ENCODE data around the gene CD28.
A peak's percentile ranks its signal among the peaks of the same experiment; 100 is the strongest.

CD28 gene

DNA sequence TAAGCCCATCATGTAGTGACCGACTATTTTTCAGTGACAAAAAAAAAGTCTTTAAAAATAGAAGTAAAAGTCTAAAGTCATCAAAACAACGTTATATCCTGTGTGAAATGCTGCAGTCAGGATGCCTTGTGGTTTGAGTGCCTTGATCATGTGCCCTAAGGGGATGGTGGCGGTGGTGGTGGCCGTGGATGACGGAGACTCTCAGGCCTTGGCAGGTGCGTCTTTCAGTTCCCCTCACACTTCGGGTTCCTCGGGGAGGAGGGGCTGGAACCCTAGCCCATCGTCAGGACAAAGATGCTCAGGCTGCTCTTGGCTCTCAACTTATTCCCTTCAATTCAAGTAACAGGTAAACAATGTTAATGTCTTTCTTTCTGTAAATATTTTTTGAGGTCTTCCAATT, at the start of gene CD28:
Gene CD28, plus strand, starts transcription at position 237 of the 400 bp plus-strand sequence. Its CDS starts 58 bp downstream, at position 295.
- DNase-seq = no peak

DNA sequence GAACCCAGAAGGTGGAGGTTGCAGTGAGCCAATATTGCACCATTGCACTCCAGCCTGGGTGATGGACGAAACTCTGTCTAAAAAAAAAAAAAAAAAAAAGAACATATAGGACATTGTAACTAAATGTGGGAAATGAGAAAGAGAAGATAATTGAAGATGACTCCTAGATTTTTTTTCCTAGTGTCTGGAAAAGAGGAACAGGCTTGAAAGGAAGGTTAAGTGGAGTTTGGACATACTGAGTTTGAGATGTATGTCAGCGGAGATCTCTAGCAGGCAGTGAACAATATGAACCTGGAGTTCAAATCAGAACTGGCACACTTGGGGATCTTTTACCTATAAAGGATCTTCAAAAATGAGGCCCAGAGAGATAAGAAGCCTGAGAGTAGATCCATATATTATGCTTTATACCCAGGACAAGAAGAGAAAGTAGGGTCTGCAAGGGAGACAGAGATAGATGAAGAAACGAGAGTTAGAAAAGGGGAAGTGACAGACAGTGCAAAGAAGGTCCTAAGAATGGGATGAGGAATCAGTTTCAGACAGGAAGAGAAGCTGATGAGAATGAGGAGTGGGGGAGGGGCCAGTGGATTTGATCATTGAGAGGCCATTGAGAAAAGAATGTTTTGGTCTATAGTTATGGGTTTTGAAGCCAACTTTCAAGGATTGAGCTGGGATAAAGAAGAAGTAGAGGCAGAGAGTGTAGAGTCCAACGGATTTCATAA, 46.9 kb upstream of the CD28 start:
- peak in 1 of 2 donors; percentile 13 for DNase-seq

DNA sequence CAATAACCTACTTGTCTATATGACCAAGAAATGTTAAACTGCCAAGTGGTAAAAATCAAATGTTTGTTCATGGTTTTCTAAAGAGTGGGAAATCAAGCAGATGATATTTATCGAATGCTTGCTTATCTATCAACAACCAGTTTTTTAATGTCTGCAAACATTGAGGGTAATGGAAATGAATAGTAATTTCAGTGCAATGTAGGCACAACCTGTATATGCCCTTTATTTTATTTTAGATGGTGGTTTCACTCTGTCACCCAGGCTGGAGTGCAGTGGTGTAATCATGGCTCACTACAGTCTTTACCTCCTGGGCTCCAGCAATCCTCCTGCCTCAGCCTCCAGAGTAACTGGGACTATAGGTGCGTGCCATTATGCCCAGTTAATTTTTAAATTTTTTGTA, 46.0 kb upstream of the CD28 start:
- no peak for DNase-seq

DNA sequence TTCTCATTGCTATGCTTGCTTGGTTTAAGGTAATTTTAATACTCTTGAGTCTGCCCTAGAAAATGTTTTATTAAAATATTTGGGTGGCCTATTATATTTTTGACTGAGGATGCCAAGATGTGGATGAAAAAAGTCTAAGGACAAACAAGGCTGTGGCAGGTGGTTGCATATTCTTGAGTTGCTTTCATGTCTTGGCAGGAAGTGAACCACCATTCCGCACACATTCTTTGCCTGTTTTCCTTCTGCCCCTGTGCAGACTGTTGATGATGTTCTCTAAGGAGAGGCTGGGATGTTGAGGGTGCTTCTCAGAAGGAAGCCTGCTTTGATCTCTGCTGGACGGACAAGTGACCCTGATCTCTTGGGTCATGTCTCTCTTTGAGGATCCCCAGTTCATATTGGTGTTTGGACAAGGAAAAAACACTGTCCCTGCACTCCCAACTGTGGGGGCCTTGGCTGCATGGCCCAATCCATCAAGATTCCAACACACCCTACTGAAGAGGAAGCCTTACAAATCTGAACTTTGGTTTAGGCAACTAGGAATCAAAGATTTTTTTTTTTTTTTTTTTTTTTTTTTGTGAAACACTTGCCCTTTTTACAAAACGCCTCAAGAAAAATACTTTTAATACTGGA, 45.0 kb upstream of the CD28 start:
- no peak for DNase-seq

DNA sequence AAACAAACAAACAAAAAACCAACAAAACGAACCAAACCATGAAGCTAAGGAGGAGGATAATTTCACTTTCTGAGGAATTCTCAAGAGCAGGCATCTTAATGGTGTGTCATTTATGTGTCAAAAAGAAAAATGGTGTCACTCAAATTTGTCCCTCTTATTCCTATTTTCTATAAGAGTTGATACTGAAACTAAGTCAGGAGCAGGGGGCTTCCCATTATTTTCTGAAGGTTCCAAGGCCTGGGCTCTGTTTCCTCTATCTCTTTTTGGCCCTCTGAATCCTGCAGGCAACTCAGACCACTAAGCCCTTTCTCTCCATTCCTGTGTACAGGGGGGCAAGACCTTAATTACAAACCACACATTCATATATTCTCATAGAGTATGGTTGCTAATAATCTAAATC, 44.0 kb upstream of the CD28 start:
- DNase-seq = no peak

DNA sequence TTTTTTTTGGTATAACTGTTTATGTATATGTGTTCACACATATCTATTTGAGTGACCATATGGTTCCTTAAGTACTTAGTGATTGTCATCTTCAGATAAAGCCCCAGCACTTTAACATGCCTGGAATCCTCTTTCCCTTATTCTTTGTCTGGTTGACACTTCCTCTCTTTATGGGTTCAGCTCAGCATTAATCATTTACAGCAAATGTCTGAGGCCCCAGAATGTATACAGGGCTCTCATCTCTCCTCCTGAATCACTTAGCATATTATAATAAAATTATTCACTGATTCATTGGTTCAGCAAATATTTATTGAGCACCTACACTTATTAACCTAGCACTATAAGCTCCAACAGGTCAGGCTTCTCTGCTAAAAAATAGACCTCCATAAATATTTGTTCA, 43.5 kb upstream of the CD28 start:
- no peak for DNase-seq

DNA sequence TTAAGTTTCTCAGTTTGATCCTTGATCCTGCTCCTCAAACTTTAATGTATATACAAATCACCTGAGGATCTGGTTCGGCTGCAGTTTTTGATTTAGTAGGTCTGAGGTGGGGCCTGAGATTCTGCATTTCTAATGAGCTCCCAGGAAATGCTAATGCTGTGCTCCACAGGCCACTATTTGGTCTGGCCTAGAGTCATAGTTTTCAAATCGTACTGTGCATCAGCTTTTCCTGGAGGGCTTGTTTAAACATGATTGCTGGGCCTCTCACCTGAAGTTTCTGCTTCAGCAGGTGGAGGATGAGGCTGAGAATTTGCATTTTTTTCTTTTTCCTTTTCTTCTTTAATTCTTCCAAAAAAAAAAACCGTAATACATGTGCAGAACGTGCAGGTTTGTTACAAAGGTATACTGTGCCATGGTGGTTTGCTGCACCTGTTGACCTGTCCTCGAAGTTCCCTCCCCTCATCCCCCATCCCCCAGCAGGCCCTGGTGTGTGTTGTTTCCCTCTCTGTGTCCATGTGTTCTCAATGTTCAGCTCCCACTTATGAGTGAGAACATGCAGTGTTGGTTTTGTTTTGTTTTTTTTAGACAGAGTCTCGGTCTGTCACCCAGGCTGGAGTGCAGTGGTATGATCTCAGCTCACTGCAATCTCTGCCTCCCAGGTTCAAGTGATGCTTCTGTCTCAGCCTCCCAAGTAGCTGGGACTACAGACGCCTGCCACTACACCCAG, 42.2 kb upstream of the CD28 start:
- no peak for DNase-seq

DNA sequence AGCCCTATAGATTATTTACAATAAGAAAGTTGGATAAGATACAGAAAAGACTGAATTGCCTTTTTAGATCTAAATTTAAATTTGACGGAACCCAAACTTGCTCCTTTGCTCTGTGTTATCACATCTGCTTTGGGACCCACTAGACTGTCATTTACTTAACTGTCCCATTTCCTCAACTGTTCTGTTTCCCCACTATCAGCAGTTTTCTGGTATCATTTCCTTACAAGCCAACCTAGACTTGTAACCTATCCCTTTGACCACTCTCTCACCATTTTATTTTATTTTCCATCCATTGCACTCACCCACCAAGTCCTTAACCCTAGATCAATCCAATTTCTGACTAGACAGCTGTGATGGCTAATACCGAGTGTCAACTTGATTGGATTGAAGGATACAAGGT, 38.6 kb upstream of the CD28 start:
- no peak for DNase-seq

DNA sequence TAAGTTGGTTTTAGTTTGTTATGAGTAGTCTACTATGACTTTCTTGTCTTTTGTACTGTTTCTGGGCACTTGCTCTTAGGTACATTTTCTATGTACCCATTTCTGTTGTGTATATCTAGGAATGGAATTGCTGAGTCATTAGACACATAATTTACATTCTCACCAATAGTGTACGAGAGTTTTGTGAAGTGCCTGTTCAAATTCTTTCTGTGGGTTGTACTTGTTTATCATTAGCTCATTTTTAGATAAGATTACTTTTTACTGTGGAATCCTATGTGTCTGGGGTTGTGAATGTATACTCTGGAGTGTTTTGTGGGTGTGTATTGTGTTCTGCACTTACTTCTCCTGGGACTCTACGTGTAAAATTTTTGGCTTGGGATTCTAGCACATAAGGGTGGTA, 36.6 kb upstream of the CD28 start:
- no peak for DNase-seq

DNA sequence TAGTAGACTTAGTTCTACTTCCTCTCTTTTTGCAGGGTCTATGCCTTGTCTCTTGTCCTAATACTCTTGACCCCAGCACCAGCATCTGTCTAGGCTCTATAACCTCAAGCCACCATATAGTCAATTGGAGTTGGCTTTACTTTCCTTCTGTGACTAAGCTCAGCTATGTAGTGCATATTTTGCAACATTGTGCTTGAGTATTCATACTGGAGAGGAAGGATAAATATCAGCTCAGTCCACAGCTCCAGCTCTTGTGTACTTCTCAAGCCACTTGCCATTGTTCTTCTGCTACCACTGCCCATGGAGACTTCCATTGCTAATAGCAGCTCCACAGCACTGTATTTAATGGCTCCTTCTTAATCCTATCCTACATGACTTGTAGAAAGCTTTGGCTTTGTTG, 35.5 kb upstream of the CD28 start:
- DNase-seq = no peak

DNA sequence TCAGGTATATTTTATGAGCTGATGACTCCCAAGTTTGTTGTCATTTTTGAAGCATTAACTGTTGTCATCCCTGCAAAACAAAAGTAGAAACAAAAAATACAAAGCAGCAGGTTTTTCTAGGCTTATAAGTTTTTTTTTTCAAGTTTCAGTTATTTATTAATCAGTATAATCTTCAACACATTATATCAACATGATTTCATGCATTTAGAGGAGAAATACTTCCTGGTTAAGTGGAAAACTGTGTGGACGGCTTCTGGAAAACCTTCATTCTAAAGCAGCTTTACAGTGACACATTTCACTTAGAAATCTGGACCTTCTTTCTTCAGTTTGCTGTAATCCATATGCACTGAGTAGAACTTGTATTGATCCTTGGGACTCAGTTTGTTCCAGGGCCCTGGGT, 34.6 kb upstream of the CD28 start:
- DNase-seq = no peak

DNA sequence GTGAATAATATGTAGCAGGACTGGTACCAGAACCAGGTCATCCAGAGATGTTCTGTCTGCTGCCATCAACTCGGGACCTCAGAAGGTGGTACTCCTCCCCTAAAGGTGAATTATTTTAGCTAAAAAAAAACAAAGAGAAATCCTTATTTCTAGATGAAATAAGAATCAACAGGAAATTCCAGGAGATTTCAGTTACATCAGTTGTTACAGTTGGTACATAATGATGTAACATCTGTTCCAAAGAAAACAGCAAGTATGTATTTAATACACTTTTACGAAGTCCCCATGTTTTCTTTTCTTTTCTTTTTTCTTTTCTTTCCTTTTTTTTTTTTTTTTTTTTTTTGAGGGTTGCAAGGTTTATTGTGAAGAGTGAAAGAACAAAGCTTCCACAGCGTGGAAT, 33.6 kb upstream of the CD28 start:
- no peak for DNase-seq

DNA sequence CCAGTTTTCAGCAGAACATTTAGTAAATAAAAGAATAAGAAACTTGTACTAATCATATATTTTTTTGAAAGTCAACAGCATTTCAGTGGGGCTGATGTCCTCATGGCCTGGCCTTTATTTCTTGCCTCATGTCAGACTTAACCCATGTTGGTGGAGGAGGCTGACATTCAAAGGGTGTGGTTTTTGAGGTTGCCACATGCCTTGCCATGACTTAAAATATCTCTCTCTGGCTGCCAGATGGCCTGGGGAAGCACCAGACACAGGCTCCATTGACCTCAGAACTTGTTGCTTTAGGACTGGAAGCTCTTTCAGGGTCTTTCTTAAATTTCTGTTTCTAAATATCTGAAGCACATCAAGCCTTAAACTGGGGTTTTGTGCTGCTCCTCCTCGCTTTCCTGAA, 32.5 kb upstream of the CD28 start:
- DNase-seq = no peak

DNA sequence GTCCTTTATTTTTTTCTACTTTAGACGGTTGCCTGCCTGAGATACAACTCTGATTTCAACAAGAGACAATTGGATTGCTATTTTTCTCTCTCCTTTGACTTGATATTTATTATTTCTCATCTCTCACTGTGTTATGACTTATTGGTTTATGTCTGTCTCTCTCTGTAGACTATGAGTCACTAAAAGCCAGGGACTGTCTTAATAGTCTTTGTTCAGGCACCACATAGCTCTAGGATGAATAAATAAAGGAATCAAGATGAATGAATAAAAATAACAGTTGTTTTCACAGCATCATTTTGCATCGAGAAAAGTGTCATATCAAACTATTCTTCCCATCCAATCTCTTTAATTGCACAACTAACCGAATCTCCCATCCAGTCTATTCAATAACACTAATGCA, 31.4 kb upstream of the CD28 start:
- DNase-seq = no peak

DNA sequence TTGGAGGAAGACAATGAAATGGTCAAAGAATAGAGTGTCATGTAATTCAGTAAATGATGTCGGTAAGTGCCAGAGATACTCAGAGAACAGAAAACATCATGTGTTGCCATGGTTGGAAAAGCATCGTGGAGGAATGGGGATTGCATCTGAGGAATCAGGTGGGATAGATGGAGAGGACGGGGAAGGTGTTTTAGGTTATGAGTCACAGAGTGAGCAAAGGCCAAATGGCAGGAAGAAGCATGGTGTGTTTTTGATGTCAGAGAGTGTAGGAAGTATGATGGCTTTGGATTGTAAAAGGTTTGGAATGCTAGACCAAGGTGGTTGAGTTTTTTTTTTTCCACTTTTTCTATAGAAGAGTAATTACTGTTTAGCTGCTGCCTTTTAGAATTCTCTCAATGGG, 27.5 kb upstream of the CD28 start:
- no peak for DNase-seq

DNA sequence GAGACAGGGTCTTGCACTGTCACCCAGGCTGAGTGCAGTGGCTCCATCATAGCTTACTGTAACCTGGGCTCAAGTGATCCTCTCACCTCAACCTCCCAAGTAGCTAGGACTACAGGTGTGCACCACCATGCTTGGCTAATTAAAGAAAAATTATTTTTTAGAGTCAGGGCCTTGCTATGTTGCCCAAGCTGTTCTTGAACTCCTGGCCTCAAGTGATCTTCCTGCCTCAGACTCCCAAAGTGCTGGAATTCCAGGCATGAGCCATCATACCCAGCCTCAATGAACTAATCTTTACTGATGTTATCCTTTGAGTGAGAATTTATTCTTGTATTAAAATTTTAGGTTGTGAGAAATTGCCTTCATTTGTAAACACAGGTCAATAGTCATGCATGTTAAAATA, 27.0 kb upstream of the CD28 start:
- DNase-seq = no peak

DNA sequence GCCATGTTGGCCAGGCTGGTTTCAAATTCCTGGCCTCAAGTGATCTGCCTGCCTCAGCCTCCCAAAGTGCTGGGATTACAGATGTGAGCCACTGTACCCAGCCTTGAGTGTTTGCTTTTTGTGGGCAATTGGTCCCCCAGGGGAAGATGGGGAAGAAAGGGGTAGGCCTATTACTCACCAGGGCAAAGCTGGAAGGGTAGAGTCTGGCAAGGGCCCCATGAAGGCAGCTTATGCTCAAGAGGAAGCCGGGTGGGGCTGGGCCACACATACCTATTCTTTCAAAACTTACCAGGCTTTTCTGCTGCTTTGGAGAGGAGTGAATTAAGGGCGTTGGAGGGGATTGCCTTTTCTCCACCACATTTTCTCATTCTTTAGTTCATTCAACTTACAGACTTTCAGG, 24.5 kb upstream of the CD28 start:
- no peak for DNase-seq

DNA sequence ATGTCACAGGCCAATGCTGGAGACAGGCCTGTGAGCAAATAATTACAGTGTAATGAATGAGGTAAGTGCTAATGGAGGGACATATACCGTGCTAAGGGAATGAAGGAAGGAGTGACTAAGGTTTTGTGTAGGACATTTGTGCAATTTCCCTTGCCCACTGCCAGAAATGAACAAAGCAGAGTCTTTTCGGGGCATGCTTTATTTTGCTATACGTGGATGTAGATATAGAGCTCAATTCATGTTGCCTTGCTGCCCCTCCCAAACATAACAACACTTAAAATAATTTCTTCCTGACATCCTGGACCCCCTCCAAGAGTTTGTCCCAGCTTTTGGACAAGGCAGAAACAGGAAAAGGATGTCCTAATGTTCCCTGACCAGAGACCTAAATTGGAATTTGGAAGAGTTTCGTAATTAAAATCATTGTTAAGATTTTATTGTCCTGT, 23.7 kb upstream of the CD28 start:
- no peak for DNase-seq

DNA sequence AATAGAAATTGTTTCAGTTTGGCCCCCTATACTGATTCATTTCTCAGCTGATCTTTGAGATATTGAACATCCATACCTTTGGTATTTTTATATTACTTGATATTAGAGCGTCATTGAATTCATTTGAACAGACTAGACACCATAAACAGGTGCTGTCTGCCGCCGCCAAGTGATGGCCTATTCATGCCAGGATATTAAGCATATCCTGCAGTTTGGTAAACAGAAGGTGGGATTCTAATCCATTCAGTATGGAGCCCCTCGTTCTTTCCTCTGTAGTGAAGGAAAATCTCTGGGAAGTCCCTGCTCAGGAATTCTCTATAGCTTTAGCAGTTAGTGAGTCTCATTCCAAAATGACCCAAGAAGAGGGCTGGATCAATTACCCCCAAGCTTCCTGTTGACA, 23.0 kb upstream of the CD28 start:
- no peak for DNase-seq

DNA sequence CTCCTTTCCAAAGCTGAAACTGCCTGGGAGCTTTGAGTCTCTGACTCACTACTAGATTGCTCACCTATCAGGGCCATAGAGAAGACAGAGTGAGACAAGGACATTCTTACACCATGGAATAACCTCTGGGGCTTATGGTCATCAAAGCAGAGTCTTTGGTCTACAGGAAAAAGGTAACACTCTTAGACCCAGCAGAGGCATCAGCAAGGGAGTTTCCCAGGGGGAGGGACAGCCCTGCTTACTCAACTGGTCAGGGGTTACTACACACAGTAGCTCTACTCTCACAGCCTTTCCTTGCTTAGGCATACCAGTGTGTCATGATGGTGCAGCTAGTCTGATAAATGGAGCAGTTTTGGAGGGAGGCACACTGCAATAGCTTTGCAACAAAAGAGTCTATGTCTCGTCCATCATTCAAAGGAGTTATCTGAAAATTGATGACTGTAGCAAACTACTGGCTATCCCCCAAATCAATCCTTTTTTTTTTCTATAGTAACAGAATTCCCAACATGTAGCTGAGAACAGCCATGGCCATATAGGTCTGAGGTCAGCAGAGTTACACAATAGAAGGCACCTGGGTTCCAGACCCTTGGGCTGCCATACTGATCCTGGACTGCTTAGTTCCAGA, 22.4 kb upstream of the CD28 start:
- DNase-seq = no peak

DNA sequence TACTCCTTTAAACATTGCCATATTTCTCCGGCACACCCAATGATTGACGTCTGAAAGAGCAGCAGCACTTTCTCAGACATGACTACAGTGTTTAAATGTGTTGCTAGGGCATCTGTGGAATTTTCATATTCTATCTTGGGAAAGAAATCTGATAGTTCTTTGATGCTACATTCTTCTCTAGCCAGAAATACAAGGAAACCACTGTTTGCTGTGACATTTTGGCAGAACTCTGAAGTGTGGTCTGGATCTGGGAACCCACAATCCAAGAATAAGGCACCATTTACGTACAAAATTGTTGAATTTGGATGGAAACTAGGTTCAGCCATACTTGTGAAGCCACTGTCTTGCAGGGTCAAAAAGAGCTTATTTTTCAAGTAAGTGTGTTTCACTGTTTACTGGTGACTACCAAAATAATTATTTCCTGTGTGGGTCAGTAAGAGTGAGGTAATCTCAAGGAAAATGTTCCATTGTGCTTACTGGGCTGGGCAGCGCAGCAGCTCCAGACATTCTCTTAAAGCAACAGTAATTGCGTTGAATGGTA, 21.3 kb upstream of the CD28 start:
- DNase-seq = no peak

DNA sequence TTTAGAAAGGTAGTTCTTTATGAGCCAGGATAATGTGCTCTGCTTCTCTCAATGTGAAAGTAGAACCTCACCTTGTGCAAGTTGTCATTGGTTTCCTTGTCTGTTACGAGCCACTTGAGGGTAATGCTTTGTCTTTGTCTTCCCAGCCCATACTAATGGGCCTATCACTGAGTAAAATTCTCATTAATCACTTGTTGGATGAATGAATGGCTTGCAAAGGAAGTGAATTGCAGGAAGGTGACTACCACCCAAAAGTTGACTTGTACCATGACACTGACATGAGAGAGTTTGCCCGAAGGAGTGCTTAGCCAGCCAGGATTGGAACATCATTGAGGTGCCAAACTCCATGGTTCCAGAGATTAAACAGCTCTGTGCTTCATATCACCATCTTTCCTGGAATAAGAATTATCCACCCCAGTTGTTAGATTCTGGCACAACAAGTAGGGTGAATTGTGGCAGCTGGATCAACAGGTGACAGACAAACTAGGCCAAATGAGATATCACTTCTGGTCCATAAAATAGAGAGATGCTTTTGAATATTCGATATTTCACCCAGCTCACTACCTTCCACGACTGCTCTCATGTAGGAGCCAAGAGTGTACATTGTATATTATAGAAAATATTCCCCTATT, 20.5 kb upstream of the CD28 start:
- no peak for DNase-seq

DNA sequence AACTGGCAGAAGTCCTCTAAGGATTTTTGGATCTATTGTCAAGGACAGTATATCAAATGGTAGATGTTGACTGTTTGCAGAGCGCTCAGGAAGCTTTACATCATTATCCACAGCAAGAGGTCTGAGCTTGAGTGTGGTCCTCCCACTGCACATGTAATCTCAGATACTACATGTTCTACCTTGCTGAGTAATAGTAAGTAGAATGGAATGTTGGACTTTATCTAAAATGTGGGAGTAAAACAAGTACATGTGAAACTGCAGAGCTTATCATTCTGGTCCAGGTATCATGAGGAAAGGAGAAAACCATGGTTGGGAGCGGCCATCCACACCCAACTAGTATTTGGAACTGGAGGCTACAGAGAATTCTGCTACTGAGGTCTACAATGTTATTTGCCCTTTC, 19.3 kb upstream of the CD28 start:
- DNase-seq = no peak

All from hippocampal formation (tissue), 2 donors.